Transverse colon (tissue), 3 donors: ENCODE measurements around the gene ETS2.

Source experiments
- CTCF ChIP-seq, 5 experiments: fragments of 200-600 bp in 3 of 5; fragments of 450-650 bp in 2 of 5; sonication (generic) in 3 of 5; IDR thresholded peaks; 1 replicate in 2 of 5; 2 replicates in 3 of 5; pipeline ENCODE4 v1.5.1; 2016 to 2017; ENCODE audit warnings: antibody characterized with exemption in 5 of 5, inconsistent platforms in 3 of 5, mild to moderate bottlenecking in 2 of 5, moderate library complexity in 1 of 5
- POLR2A ChIP-seq: fragments of 450-650 bp; IDR thresholded peaks from one replicate; pipeline ENCODE4 v1.6.1; 2016; ENCODE audit warnings: antibody characterized with exemption, mild to moderate bottlenecking, moderate library complexity

- TF ChIP-seq CTCF (IDR thresholded peaks at IDR 0.05) (no peak), POLR2A (no peak)
Measured at GRCh38 chr21:38792676-38793459, 12.9 kb upstream of the ETS2 start.
